22Rv1 (cell line): ENCODE data around the gene CDNF.
A peak's percentile ranks its signal among the peaks of the same experiment; 100 is the strongest.

Source experiments
- H3K27ac ChIP-seq: fragments of 450-650 bp; 2 replicates; pipeline ENCODE4 v1.5.1; 2017
- ZFX ChIP-seq: fragments of 450-650 bp; IDR thresholded peaks from 2 replicates; pipeline ENCODE4 v1.6.1; 2017; ENCODE audit warnings: antibody characterized with exemption, borderline replicate concordance
- TF ChIP-seq, protein P1 (sequence below): fragments of 450-650 bp; IDR thresholded peaks from 2 replicates; pipeline ENCODE4 v1.5.1; 2017; ENCODE audit warnings: mild to moderate bottlenecking

Gene CDNF

GRCh38 chr10:14782691-14783363 is 55.0 kb downstream of the CDNF start:
- no peak overlapping the region for H3K27ac ChIP-seq
- TF ChIP-seq, protein P1, sequence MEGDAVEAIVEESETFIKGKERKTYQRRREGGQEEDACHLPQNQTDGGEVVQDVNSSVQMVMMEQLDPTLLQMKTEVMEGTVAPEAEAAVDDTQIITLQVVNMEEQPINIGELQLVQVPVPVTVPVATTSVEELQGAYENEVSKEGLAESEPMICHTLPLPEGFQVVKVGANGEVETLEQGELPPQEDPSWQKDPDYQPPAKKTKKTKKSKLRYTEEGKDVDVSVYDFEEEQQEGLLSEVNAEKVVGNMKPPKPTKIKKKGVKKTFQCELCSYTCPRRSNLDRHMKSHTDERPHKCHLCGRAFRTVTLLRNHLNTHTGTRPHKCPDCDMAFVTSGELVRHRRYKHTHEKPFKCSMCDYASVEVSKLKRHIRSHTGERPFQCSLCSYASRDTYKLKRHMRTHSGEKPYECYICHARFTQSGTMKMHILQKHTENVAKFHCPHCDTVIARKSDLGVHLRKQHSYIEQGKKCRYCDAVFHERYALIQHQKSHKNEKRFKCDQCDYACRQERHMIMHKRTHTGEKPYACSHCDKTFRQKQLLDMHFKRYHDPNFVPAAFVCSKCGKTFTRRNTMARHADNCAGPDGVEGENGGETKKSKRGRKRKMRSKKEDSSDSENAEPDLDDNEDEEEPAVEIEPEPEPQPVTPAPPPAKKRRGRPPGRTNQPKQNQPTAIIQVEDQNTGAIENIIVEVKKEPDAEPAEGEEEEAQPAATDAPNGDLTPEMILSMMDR, result no peak
- no peak for TF ChIP-seq ZFX

- H3K27ac ChIP-seq, result no peak overlapping the region
- TF ChIP-seq, protein P1, result no peak
- no peak for TF ChIP-seq ZFX
These were observed 56.1 kb downstream of the CDNF start for GRCh38 chr10:14781763-14782162.

- no peak for TF ChIP-seq ZFX
- TF ChIP-seq, protein P1, result no peak
- peak overlapping the region; percentile 14; the same call in 1 of the 2 replicates for H3K27ac ChIP-seq
These were observed 58.7 kb downstream of the CDNF start for GRCh38 chr10:14779001-14779651.

DNA sequence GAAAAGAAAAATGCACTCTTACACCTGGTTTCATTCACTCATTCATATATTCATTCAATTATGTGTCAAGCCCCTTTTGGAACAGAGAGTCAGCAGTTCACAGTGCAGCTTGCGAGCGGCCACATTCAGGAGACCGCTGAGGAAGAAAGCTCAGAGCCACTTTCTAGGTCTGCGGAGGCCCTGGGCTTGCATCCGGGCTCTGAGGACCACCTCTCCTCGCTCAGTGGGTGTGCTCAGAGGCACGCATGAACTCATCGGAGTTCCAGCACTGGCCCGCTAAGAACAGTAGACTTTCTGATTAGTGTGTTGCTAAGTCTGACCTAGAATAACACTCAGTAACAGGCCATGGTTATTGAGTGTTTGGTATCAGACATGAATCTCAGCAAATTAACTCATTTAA is 61.3 kb downstream of the CDNF start:
- H3K27ac ChIP-seq, result no peak overlapping the region
- TF ChIP-seq ZFX, result no peak
- TF ChIP-seq, protein P1, result no peak

DNA sequence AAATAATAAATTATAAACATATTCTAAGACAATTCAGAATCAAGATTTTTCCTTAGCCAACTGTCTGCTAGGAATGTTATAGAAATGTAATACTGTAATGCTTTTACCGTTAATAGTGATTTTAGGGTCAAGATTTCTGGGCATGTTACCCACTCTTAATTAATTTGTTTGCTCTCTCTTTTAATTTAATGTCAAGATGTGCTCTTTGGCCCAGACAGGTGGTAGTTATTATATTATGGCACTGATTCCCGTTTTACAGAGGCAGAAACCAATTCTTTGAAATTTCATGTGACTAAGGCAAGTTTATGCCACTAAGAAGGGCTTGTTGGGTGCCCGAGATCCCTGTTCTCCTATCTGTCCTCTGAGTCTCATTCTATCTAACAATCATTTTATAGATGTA is 62.2 kb downstream of the CDNF start:
- TF ChIP-seq, protein P1, result no peak
- TF ChIP-seq ZFX, result no peak
- no peak overlapping the region for H3K27ac ChIP-seq

DNA sequence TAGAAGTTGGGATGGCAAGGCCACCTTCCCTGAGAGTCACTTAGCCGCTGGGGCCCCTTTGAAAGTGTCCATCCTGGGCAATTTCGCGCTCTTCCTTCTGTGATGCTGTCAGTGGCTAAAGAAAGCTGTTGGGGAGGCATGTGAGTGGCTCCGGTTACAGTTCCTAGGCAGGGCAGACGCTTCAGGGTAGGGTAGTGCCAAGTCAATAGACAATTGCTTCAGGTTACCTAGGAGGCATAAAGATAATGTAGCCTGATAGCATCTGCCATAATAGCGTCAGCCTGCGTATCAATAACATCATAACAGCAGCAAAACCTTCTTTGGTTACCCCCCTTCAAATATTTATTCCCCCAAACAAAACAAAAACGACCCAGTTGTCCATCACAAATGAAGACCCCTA is 63.0 kb downstream of the CDNF start, which contains the start of gene FAM107B:
FAM107B (minus strand) TSS at position 101 of the 400 bp plus-strand sequence. CDS start 234 bp downstream, outside the sequence.
- no peak for TF ChIP-seq ZFX
- TF ChIP-seq, protein P1, result no peak
- no peak within 1 kb of the TSS for H3K27ac ChIP-seq

GRCh38 chr10:14774214-14774580 is 63.6 kb downstream of the CDNF start:
- no peak overlapping the region for H3K27ac ChIP-seq
- TF ChIP-seq, protein P1, result no peak
- no peak for TF ChIP-seq ZFX
